Loucy (cell line): ENCODE results near the gene COL6A2.

Experiments
- CTCF ChIP-seq: fragments of 200-600 bp; sonication (generic); conservative IDR thresholded peaks from 2 replicates; pipeline ENCODE4 v1.5.1; 2014; ENCODE audit warnings: mild to moderate bottlenecking, antibody characterized with exemption, low read length
- EZH2phosphoT487 ChIP-seq: fragments of 200-600 bp; IDR thresholded peaks from 2 replicates; pipeline ENCODE4 v1.6.1; 2018; ENCODE audit warnings: antibody characterized with exemption, mild to moderate bottlenecking, moderate library complexity, borderline replicate concordance

GRCh38 chr21:46171585-46171984 is 73.7 kb downstream of the COL6A2 start:
- TF ChIP-seq CTCF (no peak), EZH2phosphoT487 (no peak)
